Lung (tissue), 12 donors: ENCODE results near the gene EPS8L3. TPM values are rescaled to one million over a fixed set of nuclear protein-coding genes. Genes with fewer than 3 reads are reported as not detected.

ENCODE experiments used
- ATAC-seq: fragments of 200-7000 bp; cut with Tn5 transposase; one replicate; pipeline ENCODE4 v1.9.1; 2020; ENCODE audit warnings: moderate number of reproducible peaks; ENCODE audit not compliant: insufficient read depth, low FRiP score
- DNase-seq, 3 donors: peaks; one replicate each; pipeline ENCODE4 v3.0.0-alpha.2; 2013 to 2017
- H3K27ac ChIP-seq, 2 donors: one replicate each; pipeline ENCODE4 v1.5.1; 2013; ENCODE audit warnings: mild to moderate bottlenecking in 2 of 2, moderate library complexity in 2 of 2, control low read depth in 1 of 2, inconsistent platforms in 1 of 2, low read depth in 1 of 2, low read length in 1 of 2
- H3K27me3 ChIP-seq, 3 donors: one replicate each; pipeline ENCODE4 v1.5.1; 2013; ENCODE audit warnings: low read length in 2 of 3; ENCODE audit not compliant: control insufficient read depth in 3 of 3, insufficient read depth in 3 of 3
- H3K36me3 ChIP-seq, 4 donors: one replicate each; pipeline ENCODE4 v1.5.1; 2013; ENCODE audit warnings: low read length in 4 of 4, mild to moderate bottlenecking in 1 of 4, moderate library complexity in 1 of 4; ENCODE audit not compliant: control insufficient read depth in 4 of 4, insufficient read depth in 4 of 4
- H3K4me1 ChIP-seq, 5 donors: one replicate each; pipeline ENCODE4 v1.5.1; 2013; ENCODE audit warnings: low read length in 5 of 5, mild to moderate bottlenecking in 2 of 5, moderate library complexity in 1 of 5; ENCODE audit not compliant: control insufficient read depth in 5 of 5, insufficient read depth in 5 of 5
- H3K4me3 ChIP-seq: one replicate; pipeline ENCODE4 v1.5.1; 2013; ENCODE audit warnings: mild to moderate bottlenecking, control low read depth, moderate library complexity
- H3K9ac ChIP-seq, 2 donors: one replicate each; pipeline ENCODE4 v1.5.1; 2013; ENCODE audit warnings: low read length in 2 of 2, control low read depth in 1 of 2; ENCODE audit not compliant: insufficient read depth in 1 of 2
- H3K9me3 ChIP-seq, 4 donors: one replicate each; pipeline ENCODE4 v1.5.1; 2013; ENCODE audit warnings: low read length in 3 of 4, mild to moderate bottlenecking in 1 of 4, moderate library complexity in 1 of 4; ENCODE audit not compliant: control insufficient read depth in 4 of 4, insufficient read depth in 3 of 4
- CTCF ChIP-seq: IDR thresholded peaks from 2 replicates; pipeline ENCODE4 v1.5.1; 2012; ENCODE audit warnings: mild to moderate bottlenecking; ENCODE audit errors: control extremely low read depth, extremely low read depth
- WGBS, 2 donors: extraction: QIAGEN DNeasy Blood & Tissue Kit; methylation state at CpG; one replicate each; pipeline ENCODE4 v1.1.7; 2013; 5-methylcytosine and 5-hydroxymethylcytosine counted together
- polyA plus RNA-seq, 2 donors: library from polyadenylated mRNA; stranded (reverse); fragments of 200-250 nt; gene quantifications; one replicate each; pipeline ENCODE4 v1.2.1, GENCODE V29; 2013
- total RNA-seq, 2 donors: library from RNA; depleted of rRNA in 1 of 2; stranded (reverse); fragments of >200 nt in 1 of 2; gene quantifications; one replicate each; pipeline ENCODE4 v1.2.1, GENCODE V29; 2014 to 2021
- donor health status: control.
- donor health status: control.
- donor health status: Bipolar disorder and iron deficiency.
- donor health status: healthy.
- donor health status: DM: yes; HTN: yes; CAD: no.

EPS8L3 gene
- total and polyA plus RNA-seq, 4 donors: 0.10 to 0.52 TPM; not detected in 2

DNA sequence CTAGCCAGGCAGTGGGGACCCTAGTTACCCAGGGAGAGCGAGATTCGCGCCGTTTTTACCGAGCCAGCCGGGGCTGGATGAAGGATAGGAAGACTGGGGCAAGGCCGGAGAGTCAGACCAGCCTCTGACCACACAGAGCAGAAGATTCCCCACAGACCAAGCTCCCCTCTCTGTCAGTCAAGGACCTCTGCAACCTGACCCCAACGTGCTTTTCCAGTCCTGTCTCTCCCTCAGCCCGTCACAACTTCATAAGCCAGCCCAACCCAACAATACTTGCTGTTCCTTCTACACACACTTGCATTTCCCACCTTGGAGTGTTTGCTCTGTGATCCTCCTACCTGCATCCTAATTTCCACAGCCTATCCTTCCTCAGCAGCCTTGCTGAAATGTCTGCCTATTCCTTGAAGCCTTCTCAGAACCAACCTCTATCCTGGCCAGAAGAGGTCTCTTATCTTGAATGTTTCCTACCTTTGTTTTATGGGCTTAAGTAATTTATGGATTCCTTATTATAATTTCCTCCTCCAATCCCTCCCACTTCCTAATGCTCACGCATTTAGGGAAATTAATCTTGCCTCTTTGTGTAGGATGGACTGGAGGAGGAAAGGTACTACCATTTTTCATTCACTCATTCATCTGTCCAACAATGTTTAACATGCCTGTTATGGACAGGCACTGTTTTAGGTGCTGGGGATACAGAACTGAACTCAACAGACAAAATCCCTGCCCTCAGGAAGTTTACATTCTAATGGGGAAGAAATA lies 22.9 kb downstream of the EPS8L3 start, which contains the start of gene GSTM3:
GSTM3 (minus strand) TSS at position 424 of the 759 bp plus-strand sequence. CDS start 751 bp downstream, outside the sequence.
- H3K36me3 ChIP-seq: peaks cover 2 to 11% (median 6%) of the 10 kb centered on the region in 4 donors
- H3K9ac ChIP-seq: peak within 1 kb of the TSS; percentile 26 to 84

DNA sequence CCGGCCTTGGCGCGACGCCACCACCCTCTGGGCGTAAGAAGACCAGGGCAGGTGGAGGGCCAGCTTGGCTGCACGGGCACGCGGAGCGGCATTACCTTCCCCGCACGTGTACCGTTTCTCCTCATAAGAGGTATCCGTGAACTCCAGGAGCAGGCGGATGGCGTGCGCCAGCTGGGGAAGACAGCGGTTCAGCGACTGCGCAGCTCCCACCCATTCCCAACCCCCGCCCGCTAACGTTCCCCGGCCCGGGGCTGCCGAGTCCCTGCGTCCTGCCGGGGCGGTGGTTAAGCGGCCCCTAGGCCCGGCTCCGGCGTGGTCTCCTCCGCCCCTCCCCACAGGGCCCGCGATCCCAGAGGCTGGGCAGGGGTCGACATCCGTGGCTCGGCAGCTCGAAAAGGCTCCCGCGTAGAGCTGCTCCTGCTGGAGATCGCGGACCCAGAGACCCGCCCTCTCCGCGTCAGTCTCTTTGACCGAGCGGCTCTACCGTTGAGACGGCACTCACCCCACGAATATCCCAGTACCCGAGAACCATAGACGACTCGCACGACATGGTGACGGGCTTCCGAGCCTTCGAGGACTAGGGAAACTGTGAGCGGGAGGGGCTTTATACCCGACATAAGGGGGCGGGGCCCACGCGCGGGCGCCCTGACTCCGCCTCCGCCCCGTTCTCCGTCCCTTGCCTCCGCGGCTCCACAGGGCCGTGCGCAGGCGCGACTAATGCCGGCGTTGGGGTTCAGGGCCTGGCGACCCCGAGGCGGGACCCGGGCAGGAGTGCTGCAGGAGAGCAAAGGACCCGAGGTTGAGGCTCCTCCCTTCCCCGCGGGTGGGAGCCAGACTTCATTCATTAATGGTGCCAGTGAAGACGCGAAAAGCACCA lies 23.7 kb downstream of the EPS8L3 start:
- DNase-seq (peak; percentile 86 to 87 (median 86)), ATAC-seq (peak; percentile 94)
- peaks cover 2 to 11% (median 6%) of the 10 kb centered on the region in 4 donors for H3K36me3 ChIP-seq
- TF ChIP-seq CTCF: no peak
- no peaks in the 10 kb centered on the region for H3K9me3 ChIP-seq
- peak overlapping the region; percentile 60 for H3K4me3 ChIP-seq
- H3K27ac ChIP-seq: peak overlapping the region in 1 of 2 donors; percentile 64
- 2 to 3% methylated on average over 84 to 86 of the region's 86 CpGs for WGBS, 2 donors
- no peaks in the 10 kb centered on the region for H3K27me3 ChIP-seq
- H3K4me1 ChIP-seq: peaks cover 0 to 7% (median 2%) of the 10 kb centered on the region in 5 donors
- H3K9ac ChIP-seq: peak overlapping the region; percentile 26 to 84

More for the DNA sequence above, 22.9 kb downstream of the EPS8L3 start, which contains the start of gene GSTM3:
- Histone ChIP-seq H3K27ac (peak within 1 kb of the TSS in 1 of 2 donors; percentile 64), H3K27me3 (no peaks in the 10 kb centered on the region), H3K4me1 (peaks cover 0 to 7% (median 2%) of the 10 kb centered on the region in 5 donors), H3K4me3 (peak within 1 kb of the TSS; percentile 60), H3K9me3 (no peaks in the 10 kb centered on the region)
- WGBS, 2 donors: 7% methylated on average over 10 of the region's 10 CpGs
- no peak for TF ChIP-seq CTCF
- no peak for ATAC-seq
- peak in 1 of 3 donors; percentile 14 for DNase-seq

DNA sequence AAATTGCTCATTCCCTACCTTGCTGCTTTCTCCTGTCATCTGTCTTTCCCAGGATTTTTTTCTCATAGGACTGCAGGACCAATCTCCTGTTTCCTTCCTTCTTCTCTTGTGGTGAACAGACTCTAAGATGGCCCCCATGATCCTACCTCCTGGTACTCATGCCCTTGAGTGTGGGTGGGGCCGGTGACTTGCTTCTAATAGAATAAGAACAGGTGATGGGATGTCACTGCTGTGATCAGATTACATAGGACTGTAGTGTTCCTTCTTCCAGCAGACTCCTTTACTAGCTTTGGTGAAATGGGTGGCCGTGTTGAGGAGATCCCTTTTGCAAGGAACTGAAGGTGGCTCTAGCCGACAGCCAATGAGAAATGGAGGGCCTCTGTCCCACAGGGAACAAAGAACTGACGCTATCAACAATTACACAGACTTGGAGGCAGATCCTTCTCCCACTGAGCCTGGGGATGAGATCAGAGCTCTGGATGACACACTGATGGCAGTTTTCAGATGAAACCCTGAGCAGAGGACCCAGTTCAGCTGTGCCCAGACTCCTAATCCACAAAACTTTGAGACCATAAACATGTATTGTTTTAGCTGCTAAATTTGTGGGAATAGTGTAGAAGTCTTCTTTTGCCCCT lies 30.4 kb downstream of the EPS8L3 start:
- ATAC-seq: no peak
- 89 to 91% methylated on average over 4 of the region's 4 CpGs for WGBS, 2 donors
- no peak overlapping the region for H3K9ac ChIP-seq
- no peaks in the 10 kb centered on the region for H3K27me3 ChIP-seq
- H3K4me1 ChIP-seq: no peaks in the 10 kb centered on the region
- no peaks in the 10 kb centered on the region for H3K9me3 ChIP-seq
- H3K27ac ChIP-seq: no peak overlapping the region
- no peak for DNase-seq
- peaks cover 2 to 14% (median 9%) of the 10 kb centered on the region in 4 donors for H3K36me3 ChIP-seq
- TF ChIP-seq CTCF: no peak
- H3K4me3 ChIP-seq: no peak overlapping the region
